Measurements from ENCODE around the gene TP53RK. TPM values are rescaled to one million over a fixed set of nuclear protein-coding genes. Genes with fewer than 3 reads are reported as not detected.
"Not testable (repeated sequence)": the region's sequence is repeated elsewhere in the genome, so short reads cannot be mapped to it uniquely, and the experiment has no call there.

The TP53RK gene
- total RNA-seq, 2 experiments from 2014 or later = 12.1 to 12.3 TPM

DNA sequence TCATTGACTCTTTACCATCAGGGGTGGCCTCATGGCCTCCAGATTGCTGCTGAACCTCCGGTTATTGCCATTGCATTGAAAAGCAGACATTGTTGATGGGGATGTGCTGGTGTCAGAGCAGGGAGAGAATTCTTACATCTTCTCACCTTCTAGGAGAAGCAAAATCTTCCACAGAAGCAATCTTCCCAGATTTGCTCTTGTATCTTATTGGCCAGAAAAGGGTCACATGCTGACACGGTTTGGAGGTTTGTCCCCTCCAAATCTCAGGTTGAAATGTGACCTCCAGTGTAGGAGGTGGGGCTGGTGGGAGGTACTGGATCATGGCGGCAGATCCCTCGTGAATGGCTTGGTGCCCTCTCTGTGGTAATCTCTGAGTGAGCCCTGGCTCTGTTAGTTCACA lies 10.7 kb downstream of the TP53RK start:
- H3K9me3 Mint-ChIP-seq = no peaks in the 10 kb centered on the region
- H3K36me3 Mint-ChIP-seq = no peaks in the 10 kb centered on the region
- no peak overlapping the region for H3K4me3 Mint-ChIP-seq
- H3K27me3 Mint-ChIP-seq = no peaks in the 10 kb centered on the region
- intact Hi-C loops (cut with micrococcal nuclease) = no loop called here
- H3K27ac Mint-ChIP-seq = no peak overlapping the region
- POLR2A ChIA-PET = no interaction called here
- CTCF ChIA-PET = interaction anchor here (5.6 kb wide), 1 partner anchor 157 kb away, joined by 103 read pairs; no protein-coding TSS in a partner anchor
- no peak for DNase-seq
- H3K4me1 Mint-ChIP-seq (ENCODE audit: low read depth) = peaks cover 10% of the 10 kb centered on the region

DNA sequence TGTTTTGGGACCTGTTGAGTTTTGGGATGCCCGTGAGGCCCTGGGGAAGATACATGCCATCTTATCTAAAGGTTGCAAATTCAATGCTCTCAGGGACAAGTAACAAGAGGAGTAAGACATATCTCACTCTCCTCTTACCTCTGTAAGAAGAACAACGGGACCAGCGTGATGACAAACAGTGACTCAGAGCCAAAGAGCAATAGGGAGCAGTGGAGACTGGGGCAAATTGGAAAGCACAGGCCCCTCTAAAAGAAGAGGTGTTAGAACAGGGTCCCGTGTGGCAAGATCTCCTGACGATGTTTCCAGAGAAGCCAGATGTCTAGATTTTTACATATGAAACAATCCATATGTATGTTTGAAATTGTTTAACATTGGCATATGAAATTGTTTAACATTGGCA lies 11.6 kb downstream of the TP53RK start:
- ChIA-PET CTCF (interaction anchor here (1.2 kb wide), 1 partner anchor 155 kb away, joined by 3 read pairs; no protein-coding TSS in a partner anchor), POLR2A (no interaction called here)
- Mint-ChIP-seq H3K27me3 (no peaks in the 10 kb centered on the region), H3K27ac (no peak overlapping the region), H3K36me3 (no peaks in the 10 kb centered on the region), H3K4me3 (no peak overlapping the region), H3K9me3 (peaks cover 5% of the 10 kb centered on the region), H3K4me1 (ENCODE audit: low read depth) (peaks cover 6% of the 10 kb centered on the region)
- DNase-seq = no peak
- intact Hi-C loops (cut with micrococcal nuclease) = no loop called here

DNA sequence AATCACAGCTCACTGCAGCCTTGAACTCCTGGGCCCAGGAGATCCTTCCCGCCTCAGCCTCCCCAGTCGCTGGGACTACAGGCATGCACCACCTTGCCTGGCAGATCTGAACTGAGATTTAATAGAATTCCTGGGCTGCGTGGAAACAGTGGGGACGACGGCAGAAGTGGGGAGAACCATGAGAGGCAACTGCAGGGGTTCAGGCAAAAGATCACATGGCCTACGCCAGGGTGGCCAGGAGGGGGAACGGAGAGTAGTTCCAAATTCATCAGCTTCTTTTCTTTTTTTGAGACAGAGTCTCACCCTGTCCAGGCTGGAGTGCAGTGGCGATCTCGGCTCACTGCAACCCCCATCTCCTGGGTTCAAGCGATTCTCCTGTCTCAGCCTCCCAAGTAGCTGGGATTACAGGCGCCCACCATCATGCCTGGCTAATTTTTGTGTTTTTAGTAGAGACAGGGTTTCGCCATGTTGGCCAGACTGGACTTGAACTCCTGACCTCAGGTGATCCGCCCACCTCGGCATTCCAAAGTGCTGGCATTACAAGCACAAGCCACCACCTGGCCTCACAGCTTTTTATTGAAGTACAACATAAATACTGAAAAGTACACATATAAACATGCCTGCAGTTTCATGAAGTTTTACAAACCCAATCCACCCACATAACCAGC lies 12.5 kb downstream of the TP53RK start:
- H3K4me1 Mint-ChIP-seq (ENCODE audit: low read depth); POLR2A ChIA-PET; H3K36me3 Mint-ChIP-seq; intact Hi-C loops (cut with micrococcal nuclease); H3K9me3 Mint-ChIP-seq; H3K27ac Mint-ChIP-seq; DNase-seq; H3K4me3 Mint-ChIP-seq; H3K27me3 Mint-ChIP-seq: not testable (repeated sequence)
- CTCF ChIA-PET = interaction anchor here (1.2 kb wide), 1 partner anchor 155 kb away, joined by 3 read pairs; no protein-coding TSS in a partner anchor

DNA sequence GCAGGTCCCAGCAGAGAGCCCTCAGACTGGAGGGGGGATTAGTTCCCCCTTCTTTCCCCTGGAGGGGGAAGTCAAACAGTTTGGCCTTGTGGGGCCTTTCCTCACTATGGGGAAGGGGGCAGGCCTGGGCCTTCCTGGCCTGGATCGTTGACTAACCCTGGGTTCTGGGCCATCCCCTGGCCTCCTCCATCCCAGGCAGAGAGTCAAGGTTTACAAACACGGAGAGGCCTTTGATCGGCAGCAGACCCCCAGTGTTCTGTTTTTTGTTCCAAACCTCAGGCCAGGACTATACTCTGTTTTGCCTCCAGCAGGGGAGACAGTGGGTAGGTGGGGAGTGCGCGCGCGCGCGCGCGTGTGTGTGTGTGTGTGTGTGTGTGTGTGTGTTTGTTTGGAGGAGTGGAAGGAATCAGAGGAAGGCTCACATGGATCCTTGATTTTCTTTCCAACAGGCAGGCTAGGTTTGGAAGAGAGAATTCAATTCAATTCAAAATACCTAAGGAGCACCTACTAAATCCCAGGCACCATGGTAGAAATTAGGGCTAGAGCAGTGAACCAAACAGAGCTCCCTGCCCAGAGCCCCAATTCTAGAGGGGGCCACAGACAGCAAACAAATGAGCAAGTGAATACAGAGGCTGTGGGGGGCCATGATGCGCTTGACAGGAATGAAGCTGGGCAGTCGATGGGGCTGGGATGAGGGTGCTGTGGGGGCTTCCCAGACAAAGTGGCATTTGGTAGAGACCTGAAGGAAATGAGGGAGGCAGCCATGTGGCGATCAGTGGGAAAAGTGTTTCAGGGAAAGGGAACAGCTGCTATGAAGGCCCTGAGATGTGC lies 14.8 kb downstream of the TP53RK start:
- H3K27me3 Mint-ChIP-seq = no peaks in the 10 kb centered on the region
- H3K9me3 Mint-ChIP-seq = peaks cover 25% of the 10 kb centered on the region
- POLR2A ChIA-PET = no interaction called here
- no peak overlapping the region for H3K4me3 Mint-ChIP-seq
- no peak for DNase-seq
- H3K36me3 Mint-ChIP-seq = peaks cover 13% of the 10 kb centered on the region
- H3K27ac Mint-ChIP-seq = no peak overlapping the region
- CTCF ChIA-PET = no interaction called here
- no peaks in the 10 kb centered on the region for H3K4me1 Mint-ChIP-seq (ENCODE audit: low read depth)
- intact Hi-C loops (cut with micrococcal nuclease) = no loop called here

DNA sequence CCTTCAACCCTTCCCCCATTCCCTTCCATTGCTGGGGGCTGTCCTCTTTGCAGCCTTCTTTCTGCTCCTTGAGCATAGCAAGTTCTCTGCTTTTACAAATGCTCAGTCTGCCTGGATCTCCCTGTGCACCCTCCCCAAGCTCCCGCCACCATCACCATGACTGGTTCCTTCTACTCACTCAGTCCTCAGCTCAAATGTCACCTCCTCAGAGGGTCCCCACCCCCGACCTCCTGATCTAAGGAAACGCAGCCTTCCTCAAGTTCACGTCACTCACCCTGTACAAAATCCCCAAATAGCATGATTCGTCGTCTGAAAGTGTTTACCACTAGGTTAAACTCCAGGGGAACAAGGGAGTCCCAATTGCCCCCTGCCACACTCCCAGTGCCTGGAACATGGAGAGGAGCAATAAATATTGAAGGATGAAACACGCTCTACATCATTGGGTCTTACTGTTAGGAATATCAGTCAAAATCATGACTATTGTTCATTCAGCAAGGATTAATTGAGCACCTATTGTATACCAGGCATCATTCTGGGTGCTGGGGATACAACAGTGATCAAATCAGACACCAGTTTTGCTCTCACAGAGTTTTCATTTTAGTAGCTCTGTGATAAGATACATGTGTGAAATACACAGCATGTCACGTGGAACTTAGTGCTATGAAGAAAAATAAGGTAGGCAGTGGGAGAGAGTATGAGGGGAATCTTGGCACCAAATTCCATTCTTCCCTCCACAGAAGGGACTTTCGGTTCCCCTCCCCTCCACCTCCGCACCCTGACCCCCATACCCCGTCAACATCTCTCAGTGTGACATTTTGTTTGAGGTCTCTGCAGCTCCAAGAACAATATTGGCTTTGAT lies 15.6 kb downstream of the TP53RK start:
- peaks cover 25% of the 10 kb centered on the region for H3K9me3 Mint-ChIP-seq
- peaks cover 18% of the 10 kb centered on the region for H3K36me3 Mint-ChIP-seq
- H3K4me3 Mint-ChIP-seq = no peak overlapping the region
- CTCF ChIA-PET = no interaction called here
- H3K4me1 Mint-ChIP-seq (ENCODE audit: low read depth) = no peaks in the 10 kb centered on the region
- H3K27me3 Mint-ChIP-seq = no peaks in the 10 kb centered on the region
- intact Hi-C loops (cut with micrococcal nuclease) = no loop called here
- POLR2A ChIA-PET = no interaction called here
- no peak for DNase-seq
- no peak overlapping the region for H3K27ac Mint-ChIP-seq

DNA sequence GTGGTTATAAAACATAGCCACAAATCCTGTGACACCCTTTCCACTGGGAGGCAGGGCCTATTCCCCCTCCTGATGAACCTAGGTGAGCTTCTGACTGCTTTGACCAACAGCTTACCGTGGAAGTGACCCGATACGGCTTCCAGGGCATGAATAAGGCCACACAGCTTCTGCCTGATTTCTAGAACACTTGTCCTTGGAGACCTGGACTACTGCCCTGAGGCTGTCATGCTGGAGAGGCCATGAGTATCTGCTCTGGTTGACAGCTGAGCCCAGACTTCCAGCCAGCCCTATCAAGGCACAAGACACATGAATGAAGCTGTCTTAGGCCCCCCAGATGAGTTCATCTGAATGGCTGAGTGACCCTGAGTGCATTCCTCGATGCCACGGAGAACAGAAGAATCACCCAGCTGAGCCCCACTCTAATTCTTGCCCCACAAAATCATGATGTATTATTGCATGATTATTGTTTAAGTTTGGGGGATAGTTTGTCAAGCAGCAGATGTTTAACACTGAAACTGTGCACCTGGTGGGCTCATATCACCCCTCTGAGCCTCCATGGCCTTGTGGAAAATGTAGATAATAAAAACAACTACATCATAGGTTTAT lies 16.6 kb downstream of the TP53RK start:
- intact Hi-C loops (cut with micrococcal nuclease) = no loop called here
- Mint-ChIP-seq H3K36me3 (peaks cover 18% of the 10 kb centered on the region), H3K4me3 (no peak overlapping the region), H3K27ac (no peak overlapping the region), H3K4me1 (ENCODE audit: low read depth) (no peaks in the 10 kb centered on the region), H3K9me3 (peaks cover 25% of the 10 kb centered on the region), H3K27me3 (no peaks in the 10 kb centered on the region)
- ChIA-PET CTCF (interaction anchor here (1.0 kb wide), 1 partner anchor 128 kb away, joined by 3 read pairs; no protein-coding TSS in a partner anchor), POLR2A (no interaction called here)
- no peak for DNase-seq

DNA sequence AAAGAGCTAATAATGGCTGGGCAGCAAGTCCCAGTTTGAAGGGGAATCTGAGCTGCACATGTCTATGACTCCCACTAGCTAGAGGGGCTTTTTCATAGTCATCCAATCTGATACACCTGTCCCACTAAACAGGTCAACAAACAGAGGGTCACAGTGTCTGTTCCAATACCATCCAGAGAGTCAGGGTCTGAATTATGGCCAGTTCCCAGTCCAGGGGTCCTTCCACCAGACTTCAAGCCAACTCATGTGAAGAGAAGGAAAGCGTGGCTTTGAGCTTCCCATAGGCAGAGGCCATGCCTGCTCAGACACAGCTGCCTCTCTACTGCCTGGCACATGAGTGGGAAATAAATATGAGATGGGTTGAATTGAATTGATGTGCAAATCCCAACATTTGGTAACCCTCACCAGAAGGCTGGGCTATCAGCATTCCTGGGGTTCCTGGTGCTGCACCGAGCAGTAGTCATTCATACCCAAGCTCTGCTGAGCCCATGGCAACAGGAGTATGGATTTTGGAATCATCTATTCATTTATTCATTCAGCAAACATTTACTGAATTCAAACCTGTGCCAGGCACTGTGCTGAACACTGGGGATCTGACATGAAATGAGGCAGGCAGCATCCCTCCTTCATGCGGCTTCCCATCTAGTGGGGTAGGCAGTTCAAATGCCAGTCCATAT lies 17.2 kb downstream of the TP53RK start:
- CTCF ChIA-PET = interaction anchor here (1.0 kb wide), 1 partner anchor 127 kb away, joined by 3 read pairs; no protein-coding TSS in a partner anchor
- H3K27me3 Mint-ChIP-seq = no peaks in the 10 kb centered on the region
- H3K27ac Mint-ChIP-seq = no peak overlapping the region
- H3K9me3 Mint-ChIP-seq = peaks cover 25% of the 10 kb centered on the region
- no peak overlapping the region for H3K4me3 Mint-ChIP-seq
- intact Hi-C loops (cut with micrococcal nuclease) = no loop called here
- POLR2A ChIA-PET = no interaction called here
- DNase-seq = no peak
- H3K36me3 Mint-ChIP-seq = peaks cover 18% of the 10 kb centered on the region
- no peaks in the 10 kb centered on the region for H3K4me1 Mint-ChIP-seq (ENCODE audit: low read depth)

DNA sequence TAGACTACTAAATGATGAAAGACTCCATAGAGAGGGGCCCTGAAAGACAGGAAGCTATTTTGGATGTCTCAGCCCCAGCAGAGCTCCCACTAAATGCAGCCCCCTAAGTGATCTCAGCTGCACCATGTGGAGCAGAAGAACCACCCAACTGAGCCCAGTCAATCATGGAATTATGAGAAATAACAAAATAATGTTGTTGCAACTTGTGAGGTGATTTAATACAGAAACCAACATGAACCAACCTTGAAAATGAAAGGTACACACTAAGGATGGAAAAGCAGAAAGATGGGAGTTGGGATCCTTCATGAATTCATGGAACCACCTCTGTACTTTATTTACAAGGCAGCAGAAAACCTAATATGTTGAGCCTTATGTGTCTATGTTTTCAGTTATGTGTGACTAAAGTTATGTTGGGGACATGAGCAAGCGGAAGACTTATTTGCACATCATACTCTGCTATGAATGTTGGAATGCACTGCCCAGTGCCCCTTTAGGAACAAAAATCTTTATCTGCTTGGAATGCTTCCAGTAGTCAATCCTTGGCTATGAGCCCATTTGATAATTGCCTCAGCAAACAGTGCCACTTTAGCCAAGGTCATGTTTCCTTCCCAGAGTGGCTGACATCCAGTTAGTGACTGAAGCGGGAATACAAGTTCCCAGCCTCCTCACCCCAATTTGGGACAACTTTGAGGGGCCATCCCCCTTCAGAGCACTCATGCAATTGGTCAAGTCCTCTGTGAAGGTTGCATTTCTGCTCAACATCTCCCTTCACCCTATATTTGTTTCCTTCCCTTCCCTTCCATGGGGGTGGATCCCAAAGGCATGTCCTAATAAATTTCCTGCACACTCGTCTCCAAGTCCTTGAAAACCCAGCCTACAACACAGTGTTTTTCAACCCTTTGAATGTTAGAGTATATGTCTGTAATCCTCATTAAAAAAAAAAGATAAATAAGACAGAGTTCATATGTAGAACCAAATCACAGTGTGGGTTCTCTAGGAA lies 18.4 kb downstream of the TP53RK start:
- CTCF ChIA-PET = no interaction called here
- intact Hi-C loops (cut with micrococcal nuclease) = no loop called here
- no peak overlapping the region for H3K27ac Mint-ChIP-seq
- no peak overlapping the region for H3K4me3 Mint-ChIP-seq
- no peak for DNase-seq
- peaks cover 18% of the 10 kb centered on the region for H3K36me3 Mint-ChIP-seq
- H3K9me3 Mint-ChIP-seq = peaks cover 25% of the 10 kb centered on the region
- H3K4me1 Mint-ChIP-seq (ENCODE audit: low read depth) = no peaks in the 10 kb centered on the region
- H3K27me3 Mint-ChIP-seq = no peaks in the 10 kb centered on the region
- POLR2A ChIA-PET = no interaction called here

DNA sequence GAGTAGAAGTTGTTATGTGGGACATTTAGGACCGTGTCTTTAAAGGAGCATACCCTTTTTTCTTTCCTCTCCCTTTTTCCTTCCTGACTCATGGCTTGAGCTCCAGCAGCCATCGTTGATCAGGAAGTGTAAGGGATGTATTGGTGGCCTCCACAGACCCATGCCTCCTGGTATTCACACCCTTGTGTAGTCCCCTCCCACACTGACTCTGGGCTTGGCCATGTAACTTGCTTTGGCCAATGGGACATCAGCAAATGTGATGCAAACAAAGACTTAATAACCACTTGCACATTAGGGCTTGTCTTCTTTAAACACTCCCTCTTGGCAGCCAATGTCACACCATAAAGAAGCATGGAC lies 19.0 kb downstream of the TP53RK start:
- H3K9me3 Mint-ChIP-seq = peaks cover 25% of the 10 kb centered on the region
- H3K27me3 Mint-ChIP-seq = no peaks in the 10 kb centered on the region
- H3K36me3 Mint-ChIP-seq = peaks cover 18% of the 10 kb centered on the region
- no peak overlapping the region for H3K27ac Mint-ChIP-seq
- no peak overlapping the region for H3K4me3 Mint-ChIP-seq
- ChIA-PET CTCF (no interaction called here), POLR2A (no interaction called here)
- intact Hi-C loops (cut with micrococcal nuclease) = no loop called here
- no peak for DNase-seq
- no peaks in the 10 kb centered on the region for H3K4me1 Mint-ChIP-seq (ENCODE audit: low read depth)

DNA sequence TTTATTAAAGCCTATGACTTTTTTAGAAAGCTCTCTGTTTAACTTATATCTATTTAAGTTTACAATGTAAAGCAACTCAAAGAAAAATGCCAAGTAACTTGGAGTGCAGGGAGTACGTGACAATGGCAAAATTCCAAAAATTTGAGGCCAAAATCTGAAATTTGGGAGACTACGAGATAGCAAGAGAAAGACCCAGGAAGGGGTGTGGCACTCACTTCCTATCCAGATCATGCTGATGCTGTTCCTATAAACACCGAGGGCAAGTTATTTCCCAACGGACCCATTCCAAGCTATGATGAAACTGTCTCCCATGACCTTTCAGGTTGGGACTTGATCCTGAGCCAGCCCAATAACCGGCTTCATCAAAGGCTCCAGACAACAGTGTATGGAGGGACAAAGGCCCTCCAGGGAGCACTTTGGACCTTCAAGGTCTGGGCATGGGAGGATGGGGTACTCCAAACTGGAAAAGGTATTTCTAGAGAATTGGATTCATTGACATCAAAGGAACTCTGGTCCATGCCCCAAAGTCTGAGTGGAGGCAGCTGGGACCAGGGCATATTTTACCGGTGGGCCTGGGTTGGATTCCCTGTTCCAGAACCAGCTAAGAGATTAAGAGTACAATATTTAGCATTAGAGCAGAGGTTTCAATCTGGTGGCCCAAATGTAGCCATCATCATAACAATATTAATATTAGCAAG lies 22.3 kb downstream of the TP53RK start:
- intact Hi-C loops (cut with micrococcal nuclease) = no loop called here
- Mint-ChIP-seq H3K36me3 (peaks cover 18% of the 10 kb centered on the region), H3K4me1 (ENCODE audit: low read depth) (no peaks in the 10 kb centered on the region), H3K4me3 (no peak overlapping the region), H3K27ac (no peak overlapping the region), H3K9me3 (peaks cover 20% of the 10 kb centered on the region), H3K27me3 (no peaks in the 10 kb centered on the region)
- ChIA-PET POLR2A (no interaction called here), CTCF (no interaction called here)
- no peak for DNase-seq
